ELR (cell line): ENCODE measurements around the gene PIK3C2G.

ENCODE experiments used
- DNase-seq: peaks from one replicate; pipeline ENCODE4 v3.0.0-alpha.2; 2015; ENCODE audit warnings: low read depth

The PIK3C2G gene

GRCh38 chr12:18552829-18553228 is 291.5 kb downstream of the PIK3C2G start:
- no peak for DNase-seq

GRCh38 chr12:18556161-18556560 is 294.8 kb downstream of the PIK3C2G start:
- DNase-seq, result peak; percentile 39

GRCh38 chr12:18559242-18559641 is 297.9 kb downstream of the PIK3C2G start:
- no peak for DNase-seq

GRCh38 chr12:18562531-18562930 is 301.2 kb downstream of the PIK3C2G start:
- DNase-seq, result no peak

GRCh38 chr12:18564306-18564705 is 303.0 kb downstream of the PIK3C2G start:
- no peak for DNase-seq

- DNase-seq, result no peak
Measured at GRCh38 chr12:18567787-18568186, 306.5 kb downstream of the PIK3C2G start.

- DNase-seq, result no peak
Measured at GRCh38 chr12:18570543-18570942, 309.2 kb downstream of the PIK3C2G start.

GRCh38 chr12:18576104-18576626 is 314.8 kb downstream of the PIK3C2G start:
- peak; percentile 70 for DNase-seq

- DNase-seq, result peak; percentile 39
Measured at GRCh38 chr12:18576648-18577047, 315.3 kb downstream of the PIK3C2G start.

GRCh38 chr12:18578191-18578590 is 316.9 kb downstream of the PIK3C2G start:
- peak; percentile 73 for DNase-seq

- no peak for DNase-seq
Measured at GRCh38 chr12:18580291-18580690, 319.0 kb downstream of the PIK3C2G start.

GRCh38 chr12:18580706-18581105 is 319.4 kb downstream of the PIK3C2G start:
- DNase-seq, result no peak

GRCh38 chr12:18581232-18581962 is 320.1 kb downstream of the PIK3C2G start:
- peak; percentile 12 for DNase-seq

GRCh38 chr12:18583655-18584054 is 322.3 kb downstream of the PIK3C2G start:
- no peak for DNase-seq

- DNase-seq, result no peak
Measured at GRCh38 chr12:18586581-18586980, 325.3 kb downstream of the PIK3C2G start.

- peak; percentile 34 for DNase-seq
Measured at GRCh38 chr12:18589316-18589715, 328.0 kb downstream of the PIK3C2G start.

- DNase-seq, result no peak
Measured at GRCh38 chr12:18591473-18591872, 330.2 kb downstream of the PIK3C2G start.

- peak; percentile 10 for DNase-seq
Measured at GRCh38 chr12:18595412-18595811, 334.1 kb downstream of the PIK3C2G start.

GRCh38 chr12:18601962-18602361 is 340.6 kb downstream of the PIK3C2G start:
- no peak for DNase-seq

GRCh38 chr12:18612971-18613370 is 351.7 kb downstream of the PIK3C2G start:
- DNase-seq, result no peak

- no peak for DNase-seq
Measured at GRCh38 chr12:18620986-18621385, 359.7 kb downstream of the PIK3C2G start.

- no peak for DNase-seq
Measured at GRCh38 chr12:18629445-18629844, 368.1 kb downstream of the PIK3C2G start.

- no peak for DNase-seq
Measured at GRCh38 chr12:18629916-18630315, 368.6 kb downstream of the PIK3C2G start.

GRCh38 chr12:18631339-18631738 is 370.0 kb downstream of the PIK3C2G start:
- no peak for DNase-seq
